ENCODE data around the gene ATP2A2. TPM values are rescaled to one million over a fixed set of nuclear protein-coding genes. Genes with fewer than 3 reads are reported as not detected.

Gene ATP2A2
- total and polyA plus RNA-seq, 2 of the 8 experiments (the other 6 are each of a cell fraction or from before 2014, with no cell fraction given): 86.1 to 271 TPM

- TF ChIP-seq CHD7 (IDR thresholded peaks at IDR 0.05; ENCODE audit: insufficient replicate concordance, low read length): no peak
- no peak for TF ChIP-seq RXRA (IDR thresholded peaks at IDR 0.05; ENCODE audit: insufficient read depth, low read depth, low read length)
- TF ChIP-seq SP4 (IDR thresholded peaks at IDR 0.05; ENCODE audit: low read length): no peak
- TF ChIP-seq RFX5 (IDR thresholded peaks at IDR 0.05; ENCODE audit: borderline replicate concordance, low read depth, low read length): no peak
- TF ChIP-seq JUND (IDR thresholded peaks at IDR 0.05; ENCODE audit: low read length): no peak
- TF ChIP-seq ZNF274 (IDR thresholded peaks at IDR 0.05; ENCODE audit: borderline replicate concordance, extremely low read depth, low read length): no peak
- no peak for TF ChIP-seq GTF2F1 (IDR thresholded peaks at IDR 0.05; ENCODE audit: borderline replicate concordance, low read depth, low read length)
- TF ChIP-seq NANOG (IDR thresholded peaks at IDR 0.05; ENCODE audit: insufficient read depth, low read depth, low read length, poor library complexity, severe bottlenecking): no peak
- no peak for TF ChIP-seq SIN3A (conservative IDR thresholded peaks at IDR 0.05 in 1 of 2, IDR thresholded peaks at IDR 0.05 in 1 of 2; ENCODE audit: low read depth in 1 of 2, low read length in 2 of 2)
- no peak for TF ChIP-seq EGR1 (IDR thresholded peaks at IDR 0.05; ENCODE audit: borderline replicate concordance, low read depth, low read length)
Measured at GRCh38 chr12:110277530-110278254, 3.4 kb upstream of the ATP2A2 start (continued).
